ENCODE results near the gene INPP5D.

The INPP5D gene

GRCh38 chr2:233250985-233251305, 190.8 kb downstream of the INPP5D start:
- DNase-seq = no peak

DNA sequence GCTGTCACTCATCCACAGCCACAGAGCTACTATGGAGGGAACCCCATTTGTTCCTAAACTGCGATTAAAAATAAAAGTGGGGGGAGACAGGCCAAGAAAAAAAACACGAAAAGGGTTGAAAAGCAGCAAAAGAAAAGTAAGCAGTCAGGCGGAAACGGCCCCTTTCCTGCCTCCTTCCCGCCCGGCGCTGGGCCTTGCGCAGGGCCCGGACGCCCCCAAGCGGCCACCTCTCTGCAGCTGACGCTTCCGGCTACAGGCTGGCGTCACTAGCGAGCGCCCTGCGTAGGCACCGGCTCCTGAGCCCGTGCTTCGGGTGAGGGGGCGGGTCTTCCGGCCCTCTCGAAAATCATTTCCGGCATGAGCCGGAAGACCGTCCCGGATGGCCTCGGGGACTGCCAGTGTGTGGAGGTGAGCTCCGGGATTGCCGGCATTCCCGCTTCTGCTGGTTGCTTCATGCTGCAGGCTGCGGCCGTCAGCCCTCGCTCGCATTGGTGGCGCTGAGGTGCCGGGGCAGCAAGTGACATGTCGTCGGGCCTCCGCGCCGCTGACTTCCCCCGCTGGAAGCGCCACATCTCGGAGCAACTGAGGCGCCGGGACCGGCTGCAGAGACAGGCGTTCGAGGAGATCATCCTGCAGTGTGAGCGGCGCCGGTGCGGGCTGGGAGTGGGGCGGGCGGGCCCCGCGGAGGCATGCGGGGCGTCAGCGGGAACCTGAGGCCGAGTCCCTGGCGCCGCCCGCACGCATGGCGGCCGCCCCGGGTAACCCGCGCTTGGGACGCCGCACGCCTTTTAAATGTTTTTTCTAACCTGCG, 191.4 kb downstream of the INPP5D start, which contains the start of gene ATG16L1:
Gene ATG16L1 (plus strand): TSS at position 368 of the 811 bp plus-strand sequence. CDS start 155 bp downstream, at position 523.
- DNase-seq = peak; percentile 88

- DNase-seq = no peak
Observed at GRCh38 chr2:233252227-233252626, 192.1 kb downstream of the INPP5D start.

GRCh38 chr2:233255151-233255550, 195.0 kb downstream of the INPP5D start:
- no peak for DNase-seq

GRCh38 chr2:233256048-233256447, 195.9 kb downstream of the INPP5D start:
- DNase-seq = no peak

Measured in GF-D8 (cell line).